ENCODE data around the gene F2R. TPM values are rescaled to one million over a fixed set of nuclear protein-coding genes. Genes with fewer than 3 reads are reported as not detected.

F2R gene
- total and polyA plus RNA-seq, 9 of the 15 experiments (the other 6 are each of a cell fraction or from before 2014, with no cell fraction given), result 4.0 to 34.7 (median 15.1) TPM

DNA sequence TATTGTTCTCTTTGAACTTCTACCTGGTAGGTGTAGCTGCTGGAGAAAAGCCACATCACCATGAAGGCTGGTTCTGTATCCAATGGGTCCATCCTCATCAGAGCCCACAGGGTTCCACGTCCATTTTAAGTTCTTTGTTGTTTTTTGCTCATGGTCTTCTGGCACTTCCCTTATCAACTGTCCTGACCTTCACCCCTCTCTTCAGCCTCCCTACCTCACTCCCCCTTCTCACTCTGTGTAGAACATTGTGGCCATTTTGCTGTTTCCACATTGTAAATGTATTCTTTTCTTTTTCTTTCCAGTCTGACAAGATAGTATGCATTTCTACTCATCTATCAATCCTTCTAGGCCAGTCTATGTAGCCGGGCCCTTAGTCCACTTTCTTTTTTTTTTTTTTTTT, 48.4 kb upstream of the F2R start (continued):
- no peak for TF ChIP-seq SIX5 (IDR thresholded peaks at IDR 0.05; ENCODE audit: borderline replicate concordance in 1 of 2, insufficient read depth in 1 of 2, low read depth in 1 of 2, low read length in 2 of 2)
- no peak for TF ChIP-seq ZNF707 (CRISPR knock-in tag; conservative IDR thresholded peaks at IDR 0.05)
- TF ChIP-seq MCM5 (IDR thresholded peaks at IDR 0.05; ENCODE audit: low read depth), result no peak
- TF ChIP-seq NFE2 (IDR thresholded peaks at IDR 0.05; ENCODE audit: low read depth), result no peak
- TF ChIP-seq HNRNPL (IDR thresholded peaks at IDR 0.05; ENCODE audit: low read depth, low read length), result no peak
- TF ChIP-seq TFAM (CRISPR knock-in tag; conservative IDR thresholded peaks at IDR 0.05), result no peak
- peak; percentile 22; the same call in 1 of the 2 replicates for TF ChIP-seq DPF2 (IDR thresholded peaks at IDR 0.05)
- no peak for TF ChIP-seq STAT5A (IDR thresholded peaks at IDR 0.05; ENCODE audit: borderline replicate concordance, low read length)
- no peak for TF ChIP-seq NELFE (IDR thresholded peaks at IDR 0.05; ENCODE audit: insufficient read depth, insufficient read length)
- TF ChIP-seq ESRRA (IDR thresholded peaks at IDR 0.05; ENCODE audit: borderline replicate concordance, low read depth), result 0 out of 2 replicates have a peak, but pooled peaks have one; percentile 25
- no peak for TF ChIP-seq BRD9 (IDR thresholded peaks at IDR 0.05; ENCODE audit: low read depth, partially characterized antibody)
- no peak for TF ChIP-seq E4F1 (CRISPR knock-in tag; IDR thresholded peaks at IDR 0.05; ENCODE audit: borderline replicate concordance)
- no peak for TF ChIP-seq TSHZ1 (CRISPR knock-in tag; IDR thresholded peaks at IDR 0.05)
- no peak for TF ChIP-seq ZBTB49 (CRISPR knock-in tag; IDR thresholded peaks at IDR 0.05; ENCODE audit: borderline replicate concordance)
- TF ChIP-seq ZNF717 (CRISPR knock-in tag; IDR thresholded peaks at IDR 0.05), result no peak
- no peak for TF ChIP-seq FOXA1 (IDR thresholded peaks at IDR 0.05; ENCODE audit: borderline replicate concordance)
- TF ChIP-seq ZNF282 (CRISPR knock-in tag; IDR thresholded peaks at IDR 0.05), result no peak
- peak; percentile 29; the same call in 1 of the 2 replicates for TF ChIP-seq NR2C1 (IDR thresholded peaks at IDR 0.05)
- 0 out of 2 replicates have a peak, but pooled peaks have one; percentile 18 for TF ChIP-seq NR2C1 (tag; IDR thresholded peaks at IDR 0.05)
- no peak for TF ChIP-seq NCOR1 (IDR thresholded peaks at IDR 0.05)
- TF ChIP-seq HDAC6 (IDR thresholded peaks at IDR 0.05; ENCODE audit: low read depth, low read length), result no peak
- peak in 1 of 2 experiments; percentile 48; a peak in 1 of 4 replicates for TF ChIP-seq FOXK2 (conservative IDR thresholded peaks at IDR 0.05 in 1 of 2, IDR thresholded peaks at IDR 0.05 in 1 of 2; ENCODE audit: low read depth in 2 of 2)
- no peak for TF ChIP-seq MEF2A (IDR thresholded peaks at IDR 0.05; ENCODE audit: control insufficient read depth, low read depth, low read length)
